ENCODE measurements around the gene ZBTB46. TPM values are rescaled to one million over a fixed set of nuclear protein-coding genes. Genes with fewer than 3 reads are reported as not detected.
A peak's percentile ranks its signal among the peaks of the same experiment; 100 is the strongest.

Gene ZBTB46
- polyA plus RNA-seq, 3 donors, result 0.07 to 2.3 (median 0.37) TPM

- DNase-seq, result no peak
- Histone ChIP-seq H3K4me3 (replicated peaks in 1 of 3; ENCODE audit: low read depth in 2 of 3, low read length in 3 of 3) (no peak within 1 kb of the TSS), H3K4me2 (replicated peaks; ENCODE audit: extremely low read depth, low read length, poor library complexity, severe bottlenecking) (peak within 1 kb of the TSS; percentile 91), H3K9ac (ENCODE audit: insufficient read depth, low read length, poor library complexity, severe bottlenecking) (no peak within 1 kb of the TSS), H3K27me3 (ENCODE audit: control insufficient read depth in 2 of 2, insufficient read depth in 2 of 2, low read length in 2 of 2) (peaks cover 8 to 26% of the 10 kb centered on the region in 2 donors), H4K20me1 (ENCODE audit: insufficient read depth, low read length) (peaks cover 78% of the 10 kb centered on the region), H3K79me2 (ENCODE audit: insufficient read depth, low read length) (peaks cover 11% of the 10 kb centered on the region), H3K4me1 (ENCODE audit: control insufficient read depth in 1 of 2, insufficient read depth in 2 of 2, low read length in 2 of 2) (peaks cover 30 to 40% of the 10 kb centered on the region in 2 donors), H3K9me3 (replicated peaks in 1 of 2; ENCODE audit: control insufficient read depth in 1 of 2, insufficient read depth in 1 of 2, low read length in 2 of 2) (no peaks in the 10 kb centered on the region), H3K27ac (ENCODE audit: low read depth in 1 of 2, low read length in 2 of 2) (no peak within 1 kb of the TSS), H3K36me3 (replicated peaks in 1 of 2; ENCODE audit: control insufficient read depth in 1 of 2, insufficient read depth in 2 of 2, low read length in 2 of 2) (peaks cover 31 to 52% of the 10 kb centered on the region in 2 donors), H2AFZ (ENCODE audit: insufficient read depth, low read depth, low read length, poor library complexity, severe bottlenecking) (no peak within 1 kb of the TSS)
- TF ChIP-seq CTCF (IDR thresholded peaks at IDR 0.05), result no peak
- Mint-ChIP-seq H3K27ac (no peak within 1 kb of the TSS), H3K9me3 (peaks cover 0 to 4% (median 0%) of the 10 kb centered on the region in 7 donors), H3K4me3 (peak within 1 kb of the TSS; percentile 34 to 63), H3K36me3 (peaks cover 0 to 30% of the 10 kb centered on the region in 2 donors), H3K4me1 (peaks cover 20% of the 10 kb centered on the region), H3K27me3 (ENCODE audit: low read depth in 3 of 3) (peaks cover 17 to 37% (median 25%) of the 10 kb centered on the region in 3 donors)
- intact Hi-C loops (cut with micrococcal nuclease), result loop anchor here (5.0 kb wide), 2 partner anchors 94 to 164 kb away; partner anchors contain the start of gene HELZ2 (in 1 of the 2)
- WGBS (ENCODE audit: insufficient coverage), result 48% methylated on average over 30 of the region's 31 CpGs
Measured at GRCh38 chr20:63735859-63736718, 95.0 kb downstream of the ZBTB46 start, which contains the start of gene LIME1. LIME1 (plus strand) TSS chr20:63736664; CDS start chr20:63737550, 886 bp downstream.

GRCh38 chr20:63734946-63735858, 95.9 kb downstream of the ZBTB46 start:
- H3K27me3 ChIP-seq (ENCODE audit: control insufficient read depth in 2 of 2, insufficient read depth in 2 of 2, low read length in 2 of 2), result peaks cover 8 to 26% of the 10 kb centered on the region in 2 donors
- Mint-ChIP-seq H3K27ac (no peak overlapping the region), H3K36me3 (peaks cover 2 to 32% of the 10 kb centered on the region in 2 donors), H3K4me1 (peaks cover 18% of the 10 kb centered on the region), H3K9me3 (peaks cover 0 to 4% (median 0%) of the 10 kb centered on the region in 7 donors), H3K27me3 (ENCODE audit: low read depth in 3 of 3) (peaks cover 17 to 37% (median 25%) of the 10 kb centered on the region in 3 donors), H3K4me3 (no peak overlapping the region)
- no peak overlapping the region for H3K27ac ChIP-seq (ENCODE audit: low read depth in 1 of 2, low read length in 2 of 2)
- no peak for DNase-seq
- H3K9me3 ChIP-seq (replicated peaks in 1 of 2; ENCODE audit: control insufficient read depth in 1 of 2, insufficient read depth in 1 of 2, low read length in 2 of 2), result no peaks in the 10 kb centered on the region
- WGBS (ENCODE audit: insufficient coverage), result 81% methylated on average over 47 of the region's 48 CpGs
- H4K20me1 ChIP-seq (ENCODE audit: insufficient read depth, low read length), result peaks cover 82% of the 10 kb centered on the region
- no peak overlapping the region for H3K9ac ChIP-seq (ENCODE audit: insufficient read depth, low read length, poor library complexity, severe bottlenecking)
- no peak overlapping the region for H3K4me3 ChIP-seq (replicated peaks in 1 of 3; ENCODE audit: low read depth in 2 of 3, low read length in 3 of 3)
- no peak overlapping the region for H3K4me2 ChIP-seq (replicated peaks; ENCODE audit: extremely low read depth, low read length, poor library complexity, severe bottlenecking)
- H3K36me3 ChIP-seq (replicated peaks in 1 of 2; ENCODE audit: control insufficient read depth in 1 of 2, insufficient read depth in 2 of 2, low read length in 2 of 2), result peaks cover 31 to 56% of the 10 kb centered on the region in 2 donors
- peaks cover 10% of the 10 kb centered on the region for H3K79me2 ChIP-seq (ENCODE audit: insufficient read depth, low read length)
- intact Hi-C loops (cut with micrococcal nuclease), result loop anchor here (5.0 kb wide), 2 partner anchors 93 to 163 kb away; partner anchors contain the start of gene HELZ2 (in 1 of the 2)
- H3K4me1 ChIP-seq (ENCODE audit: control insufficient read depth in 1 of 2, insufficient read depth in 2 of 2, low read length in 2 of 2), result peaks cover 23 to 39% of the 10 kb centered on the region in 2 donors
- no peak overlapping the region for H2AFZ ChIP-seq (ENCODE audit: insufficient read depth, low read depth, low read length, poor library complexity, severe bottlenecking)
- no peak for TF ChIP-seq CTCF (IDR thresholded peaks at IDR 0.05)
